Activated CD8-positive, alpha-beta T cell treated with anti-CD3 and anti-CD28 coated beads, Interleukin-2, amount 10 ng/mL, durations not matched to agents 7 days and 5 days (primary cell): ENCODE measurements around the gene ZBTB37. TPM values are rescaled to one million over a fixed set of nuclear protein-coding genes. Genes with fewer than 3 reads are reported as not detected.
A peak's percentile ranks its signal among the peaks of the same experiment; 100 is the strongest.
"Not testable (repeated sequence)": the region's sequence is repeated elsewhere in the genome, so short reads cannot be mapped to it uniquely, and the experiment has no call there.

ENCODE experiments used
- ATAC-seq: fragments of 150-1000 bp; cut with Tn5 transposase; one replicate; pipeline ENCODE4 v1.10.0; 2021; ENCODE audit warnings: moderate library complexity
- CTCF ChIA-PET: fragments of 350-600 bp; sonication (Branson Sonifier 250); formaldehyde crosslinking; loops from one replicate; lab custom pipeline; 2021; ENCODE audit warnings: antibody characterized with exemption; lab: Charles Lee
- POLR2A ChIA-PET: fragments of 350-600 bp; sonication (Branson Sonifier 250); formaldehyde crosslinking; loops from one replicate; lab custom pipeline; 2021; ENCODE audit warnings: antibody characterized with exemption; lab: Charles Lee
- DNase-seq: peaks from one replicate; pipeline ENCODE4 v3.0.0-alpha.2; 2020
- H3K27ac Mint-ChIP-seq: one replicate; pipeline ENCODE4 v1.8.0; 2021; ENCODE audit warnings: mild to moderate bottlenecking, mixed read lengths
- H3K27me3 Mint-ChIP-seq: one replicate; pipeline ENCODE4 v1.8.0; 2021; ENCODE audit warnings: low read depth, mixed read lengths
- H3K36me3 Mint-ChIP-seq: one replicate; pipeline ENCODE4 v1.8.0; 2021; ENCODE audit warnings: low read depth, mixed read lengths
- H3K4me1 Mint-ChIP-seq: one replicate; pipeline ENCODE4 v1.8.0; 2021; ENCODE audit warnings: low read depth, mixed read lengths
- H3K4me3 Mint-ChIP-seq: one replicate; pipeline ENCODE4 v1.8.0; 2021; ENCODE audit warnings: mild to moderate bottlenecking, mixed read lengths
- H3K9me3 Mint-ChIP-seq: one replicate; pipeline ENCODE4 v1.8.0; 2022; ENCODE audit warnings: mixed read lengths; ENCODE audit not compliant: insufficient read depth
- total RNA-seq, 2 experiments: library from RNA; stranded (reverse); gene quantifications; one replicate each; pipeline ENCODE4 v1.2.3, GENCODE V29; 2021

The ZBTB37 gene
- total RNA-seq, 2 experiments from 2014 or later, result 9.2 to 11.2 TPM

GRCh38 chr1:173866413-173867115 is 1.6 kb upstream of the ZBTB37 start:
- H3K9me3 Mint-ChIP-seq, result no peaks in the 10 kb centered on the region
- CTCF ChIA-PET, result interaction anchor here (0.6 to 3.2 kb wide), 3 partner anchors 9 to 437 kb away, joined by 3 to 12 read pairs (median 3); no protein-coding TSS in a partner anchor
- H3K27ac Mint-ChIP-seq, result peak overlapping the region; percentile 94

GRCh38 chr1:173867141-173867752 is 933 bp upstream of the ZBTB37 start:
- DNase-seq (no peak), ATAC-seq (no peak)
- H3K4me1 Mint-ChIP-seq, result peaks cover 68% of the 10 kb centered on the region
- ChIA-PET CTCF (interaction anchor here (0.6 to 3.2 kb wide), 3 partner anchors 23 to 437 kb away, joined by 3 to 12 read pairs (median 4); partner anchors contain the start of genes CENPL and DARS2), POLR2A (interaction anchor here (0.6 to 4.6 kb wide), 13 partner anchors 9 to 1137 kb away, joined by 3 to 36 read pairs (median 3); partner anchors contain the start of genes CENPL, DARS2, KLHL20 and PRDX6)
- peak overlapping the region; percentile 89 for H3K4me3 Mint-ChIP-seq
- H3K9me3 Mint-ChIP-seq, result no peaks in the 10 kb centered on the region
- H3K27ac Mint-ChIP-seq, result peak overlapping the region; percentile 94
- H3K27me3 Mint-ChIP-seq, result no peaks in the 10 kb centered on the region
- peaks cover 63% of the 10 kb centered on the region for H3K36me3 Mint-ChIP-seq

More at GRCh38 chr1:173866413-173867115, 1.6 kb upstream of the ZBTB37 start:
- H3K4me3 Mint-ChIP-seq, result peak overlapping the region; percentile 89
- POLR2A ChIA-PET, result interaction anchor here (0.7 to 4.6 kb wide), 3 partner anchors 8 to 42 kb away, joined by 3 to 36 read pairs (median 4); partner anchors contain the start of genes CENPL and DARS2
- H3K4me1 Mint-ChIP-seq, result peaks cover 69% of the 10 kb centered on the region
- no peaks in the 10 kb centered on the region for H3K27me3 Mint-ChIP-seq
- DNase-seq (no peak), ATAC-seq (no peak)
- peaks cover 67% of the 10 kb centered on the region for H3K36me3 Mint-ChIP-seq

GRCh38 chr1:173867753-173868265 is 371 bp upstream of the ZBTB37 start, which contains the start of gene GAS5:
TSS of gene GAS5 (minus strand) at chr1:173867989.
- Mint-ChIP-seq H3K27ac (peak within 1 kb of the TSS; percentile 94), H3K4me1 (peaks cover 66% of the 10 kb centered on the region), H3K27me3 (no peaks in the 10 kb centered on the region), H3K36me3 (peaks cover 61% of the 10 kb centered on the region), H3K9me3 (no peaks in the 10 kb centered on the region), H3K4me3 (peak within 1 kb of the TSS; percentile 89)
- peak; percentile 100 for DNase-seq
- POLR2A ChIA-PET, result interaction anchor here (0.5 to 4.6 kb wide), 25 partner anchors 8 to 1136 kb away, joined by 3 to 36 read pairs (median 3); partner anchors contain the start of genes CENPL, DARS2, KLHL20 and PRDX6
- peak; percentile 80 for ATAC-seq
- CTCF ChIA-PET, result interaction anchor here (0.6 to 3.2 kb wide), 7 partner anchors 10 to 438 kb away, joined by 3 to 12 read pairs (median 4); partner anchors contain the start of genes CENPL, DARS2 and KLHL20

- Mint-ChIP-seq H3K4me1 (peaks cover 59% of the 10 kb centered on the region), H3K4me3 (peak overlapping the region; percentile 89), H3K27me3 (no peaks in the 10 kb centered on the region), H3K36me3 (peaks cover 59% of the 10 kb centered on the region), H3K27ac (peak overlapping the region; percentile 94), H3K9me3 (no peaks in the 10 kb centered on the region)
- ChIA-PET POLR2A (interaction anchor here (0.8 to 4.6 kb wide), 8 partner anchors 45 to 1154 kb away, joined by 3 to 36 read pairs (median 7); partner anchors contain the start of genes CENPL, DARS2, KLHL20 and MRPS14), CTCF (interaction anchor here (0.9 to 3.2 kb wide), 7 partner anchors 12 to 439 kb away, joined by 3 to 12 read pairs (median 4); partner anchors contain the start of genes CENPL, DARS2, KLHL20 and RC3H1)
- ATAC-seq, result no peak
- DNase-seq, result no peak
Measured at GRCh38 chr1:173869021-173869359, 810 bp downstream of the ZBTB37 start.

- DNase-seq (peak; percentile 58), ATAC-seq (no peak)
- Mint-ChIP-seq H3K36me3 (peaks cover 47% of the 10 kb centered on the region), H3K4me1 (peaks cover 45% of the 10 kb centered on the region), H3K4me3 (peak overlapping the region; percentile 39), H3K9me3 (no peaks in the 10 kb centered on the region), H3K27ac (peak overlapping the region; percentile 80), H3K27me3 (no peaks in the 10 kb centered on the region)
- CTCF ChIA-PET, result interaction anchor here (1.1 to 1.5 kb wide), 2 partner anchors 26 to 440 kb away, joined by 3 to 7 read pairs; no protein-coding TSS in a partner anchor
- POLR2A ChIA-PET, result interaction anchor here (0.7 to 3.0 kb wide), 3 partner anchors 47 to 397 kb away, joined by 3 to 21 read pairs (median 3); partner anchors contain the start of gene RC3H1
Measured at GRCh38 chr1:173870252-173871075, 2.3 kb downstream of the ZBTB37 start.

- H3K36me3 Mint-ChIP-seq, result peaks cover 47% of the 10 kb centered on the region
- no peaks in the 10 kb centered on the region for H3K27me3 Mint-ChIP-seq
- ATAC-seq (no peak), DNase-seq (no peak)
- peak overlapping the region; percentile 80 for H3K27ac Mint-ChIP-seq
- POLR2A ChIA-PET, result interaction anchor here (1.0 kb wide), 1 partner anchor 47 kb away, joined by 3 read pairs; no protein-coding TSS in a partner anchor
- H3K4me1 Mint-ChIP-seq, result peaks cover 38% of the 10 kb centered on the region
- H3K4me3 Mint-ChIP-seq, result peak overlapping the region; percentile 39
- H3K9me3 Mint-ChIP-seq, result no peaks in the 10 kb centered on the region
- CTCF ChIA-PET, result interaction anchor here (1.5 kb wide), 1 partner anchor 441 kb away, joined by 7 read pairs; no protein-coding TSS in a partner anchor
Measured at GRCh38 chr1:173871091-173871490, 2.9 kb downstream of the ZBTB37 start.

- peaks cover 44% of the 10 kb centered on the region for H3K36me3 Mint-ChIP-seq
- ChIA-PET CTCF (interaction anchor here (1.5 kb wide), 1 partner anchor 441 kb away, joined by 7 read pairs; no protein-coding TSS in a partner anchor), POLR2A (no interaction called here)
- peaks cover 36% of the 10 kb centered on the region for H3K4me1 Mint-ChIP-seq
- DNase-seq (no peak), ATAC-seq (no peak)
- H3K4me3 Mint-ChIP-seq, result peak overlapping the region; percentile 40
- H3K27ac Mint-ChIP-seq, result peak overlapping the region; percentile 80
- H3K9me3 Mint-ChIP-seq, result no peaks in the 10 kb centered on the region
- no peaks in the 10 kb centered on the region for H3K27me3 Mint-ChIP-seq
Measured at GRCh38 chr1:173871500-173871899, 3.3 kb downstream of the ZBTB37 start.

GRCh38 chr1:173876732-173877131 is 8.6 kb downstream of the ZBTB37 start:
- Mint-ChIP-seq H3K27me3 (no peaks in the 10 kb centered on the region), H3K36me3 (peaks cover 36% of the 10 kb centered on the region), H3K9me3 (no peaks in the 10 kb centered on the region), H3K27ac (no peak overlapping the region), H3K4me3 (no peak overlapping the region), H3K4me1 (peaks cover 3% of the 10 kb centered on the region)
- ChIA-PET POLR2A (no interaction called here), CTCF (no interaction called here)
- DNase-seq (no peak), ATAC-seq (no peak)

GRCh38 chr1:173878251-173878650 is 10.1 kb downstream of the ZBTB37 start:
- H3K9me3 Mint-ChIP-seq, result no peaks in the 10 kb centered on the region
- POLR2A ChIA-PET, result interaction anchor here (0.6 kb wide), 1 partner anchor 10 kb away, joined by 3 read pairs; no protein-coding TSS in a partner anchor
- H3K27ac Mint-ChIP-seq, result no peak overlapping the region
- CTCF ChIA-PET, result no interaction called here
- no peaks in the 10 kb centered on the region for H3K4me1 Mint-ChIP-seq
- H3K27me3 Mint-ChIP-seq, result no peaks in the 10 kb centered on the region
- ATAC-seq, result no peak
- no peak for DNase-seq
- H3K36me3 Mint-ChIP-seq, result peaks cover 32% of the 10 kb centered on the region
- H3K4me3 Mint-ChIP-seq, result no peak overlapping the region

GRCh38 chr1:173881117-173881516 is 12.9 kb downstream of the ZBTB37 start:
- H3K27ac Mint-ChIP-seq, H3K4me1 Mint-ChIP-seq, POLR2A ChIA-PET, H3K4me3 Mint-ChIP-seq, DNase-seq, H3K27me3 Mint-ChIP-seq, ATAC-seq, CTCF ChIA-PET, H3K9me3 Mint-ChIP-seq: not testable (repeated sequence)
- H3K36me3 Mint-ChIP-seq, result peaks cover 26% of the 10 kb centered on the region
